BE2C (cell line): ENCODE data around the gene AGRN.
"Not testable (repeated sequence)": the region's sequence is repeated elsewhere in the genome, so short reads cannot be mapped to it uniquely, and the experiment has no call there.

Source experiments
- DNase-seq: peaks from one replicate; pipeline ENCODE4 v3.0.0-alpha.2; 2020
- H3K27me3 ChIP-seq: fragments of 250-450 bp; sonication (Bioruptor Pico); 2 replicates; pipeline ENCODE4 v1.5.1; 2020; ENCODE audit warnings: mild to moderate bottlenecking
- H3K36me3 ChIP-seq: fragments of 250-450 bp; sonication (Bioruptor Pico); 2 replicates; pipeline ENCODE4 v1.5.1; 2020; ENCODE audit warnings: mild to moderate bottlenecking
- H3K4me1 ChIP-seq: fragments of 250-450 bp; sonication (Bioruptor Pico); 2 replicates; pipeline ENCODE4 v1.5.1; 2020
- H3K4me3 ChIP-seq: 2 replicates; pipeline ENCODE4 v1.5.1; 2011; ENCODE audit warnings: low read depth, low read length
- H3K9me3 ChIP-seq: fragments of 250-450 bp; sonication (Bioruptor Pico); 2 replicates; pipeline ENCODE4 v1.5.1; 2020
- TF ChIP-seq, protein P1 (sequence below): IDR thresholded peaks from 2 replicates; pipeline ENCODE4 v1.5.1; 2012; ENCODE audit warnings: mild to moderate bottlenecking, low read depth, low read length

AGRN gene

DNA sequence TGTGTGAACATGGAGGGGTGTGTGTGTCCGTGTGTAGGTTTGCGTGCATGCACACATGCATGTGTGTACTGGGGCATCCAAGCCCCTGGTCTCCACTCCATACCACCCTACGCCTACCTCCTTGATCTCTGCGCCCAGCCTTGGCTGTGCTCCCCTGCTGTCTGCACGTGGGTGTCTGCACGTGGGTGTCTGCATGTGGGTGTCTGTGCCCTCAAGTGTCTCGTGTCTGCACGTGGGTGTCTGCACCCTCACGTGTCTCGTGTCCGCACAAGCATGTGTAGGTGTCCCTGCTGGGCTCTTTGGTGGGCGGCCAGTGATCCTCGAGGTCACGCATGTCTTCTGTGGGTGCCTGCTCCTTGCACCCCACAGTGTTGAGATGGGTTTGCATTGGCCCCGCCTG is 33.1 kb downstream of the AGRN start:
- TF ChIP-seq, protein P1, sequence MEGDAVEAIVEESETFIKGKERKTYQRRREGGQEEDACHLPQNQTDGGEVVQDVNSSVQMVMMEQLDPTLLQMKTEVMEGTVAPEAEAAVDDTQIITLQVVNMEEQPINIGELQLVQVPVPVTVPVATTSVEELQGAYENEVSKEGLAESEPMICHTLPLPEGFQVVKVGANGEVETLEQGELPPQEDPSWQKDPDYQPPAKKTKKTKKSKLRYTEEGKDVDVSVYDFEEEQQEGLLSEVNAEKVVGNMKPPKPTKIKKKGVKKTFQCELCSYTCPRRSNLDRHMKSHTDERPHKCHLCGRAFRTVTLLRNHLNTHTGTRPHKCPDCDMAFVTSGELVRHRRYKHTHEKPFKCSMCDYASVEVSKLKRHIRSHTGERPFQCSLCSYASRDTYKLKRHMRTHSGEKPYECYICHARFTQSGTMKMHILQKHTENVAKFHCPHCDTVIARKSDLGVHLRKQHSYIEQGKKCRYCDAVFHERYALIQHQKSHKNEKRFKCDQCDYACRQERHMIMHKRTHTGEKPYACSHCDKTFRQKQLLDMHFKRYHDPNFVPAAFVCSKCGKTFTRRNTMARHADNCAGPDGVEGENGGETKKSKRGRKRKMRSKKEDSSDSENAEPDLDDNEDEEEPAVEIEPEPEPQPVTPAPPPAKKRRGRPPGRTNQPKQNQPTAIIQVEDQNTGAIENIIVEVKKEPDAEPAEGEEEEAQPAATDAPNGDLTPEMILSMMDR: no peak
- Histone ChIP-seq H3K4me1 (peaks cover 6% of the 10 kb centered on the region), H3K36me3 (no peaks in the 10 kb centered on the region), H3K4me3 (no peak overlapping the region), H3K9me3 (no peaks in the 10 kb centered on the region), H3K27me3 (peaks cover 9% of the 10 kb centered on the region)
- no peak for DNase-seq

DNA sequence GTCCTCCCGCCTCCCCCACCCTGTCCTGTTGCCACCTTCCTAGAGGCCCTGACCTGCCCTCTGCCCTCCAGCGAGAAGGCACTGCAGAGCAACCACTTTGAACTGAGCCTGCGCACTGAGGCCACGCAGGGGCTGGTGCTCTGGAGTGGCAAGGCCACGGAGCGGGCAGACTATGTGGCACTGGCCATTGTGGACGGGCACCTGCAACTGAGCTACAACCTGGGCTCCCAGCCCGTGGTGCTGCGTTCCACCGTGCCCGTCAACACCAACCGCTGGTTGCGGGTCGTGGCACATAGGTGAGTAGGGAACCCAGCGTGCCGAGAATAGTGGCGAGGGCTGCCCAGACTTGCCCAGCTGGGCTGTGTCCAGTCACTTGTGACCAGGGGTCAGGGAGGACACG is 33.8 kb downstream of the AGRN start:
- no peak for DNase-seq
- TF ChIP-seq, protein P1: no peak

DNA sequence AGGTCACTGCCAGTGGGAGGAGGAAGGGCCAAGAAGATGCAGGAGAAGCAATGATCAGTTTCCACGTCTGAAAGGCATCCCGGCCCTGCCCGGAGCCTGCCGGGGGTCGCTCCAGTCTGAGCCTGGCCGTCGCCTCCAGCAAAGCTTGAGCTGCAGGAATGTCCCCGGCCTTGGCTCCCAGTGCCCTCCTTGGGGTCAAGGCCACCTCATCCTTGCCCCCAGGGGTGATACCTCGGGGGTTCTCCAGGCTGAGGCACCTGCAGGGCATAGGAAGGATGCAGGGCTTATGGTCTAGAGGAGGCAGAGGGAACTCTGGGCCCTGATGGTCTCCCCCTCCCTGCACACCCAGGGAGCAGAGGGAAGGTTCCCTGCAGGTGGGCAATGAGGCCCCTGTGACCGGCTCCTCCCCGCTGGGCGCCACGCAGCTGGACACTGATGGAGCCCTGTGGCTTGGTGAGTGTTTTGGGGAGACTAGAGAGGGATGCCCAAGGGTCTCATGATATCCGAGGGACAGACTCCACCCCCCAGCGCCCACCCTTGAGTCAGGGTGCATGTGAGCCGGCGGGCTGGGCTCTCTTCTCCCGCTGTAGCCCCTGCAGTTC is 34.3 kb downstream of the AGRN start:
- H3K4me3 ChIP-seq: no peak overlapping the region
- H3K36me3 ChIP-seq: no peaks in the 10 kb centered on the region
- H3K9me3 ChIP-seq: no peaks in the 10 kb centered on the region
- TF ChIP-seq, protein P1: no peak
- peaks cover 6% of the 10 kb centered on the region for H3K4me1 ChIP-seq
- DNase-seq: no peak
- peaks cover 20% of the 10 kb centered on the region for H3K27me3 ChIP-seq

More for the DNA sequence above, 33.8 kb downstream of the AGRN start:
- Histone ChIP-seq H3K4me3 (no peak overlapping the region), H3K9me3 (no peaks in the 10 kb centered on the region), H3K27me3 (peaks cover 16% of the 10 kb centered on the region), H3K4me1 (peaks cover 6% of the 10 kb centered on the region), H3K36me3 (no peaks in the 10 kb centered on the region)

DNA sequence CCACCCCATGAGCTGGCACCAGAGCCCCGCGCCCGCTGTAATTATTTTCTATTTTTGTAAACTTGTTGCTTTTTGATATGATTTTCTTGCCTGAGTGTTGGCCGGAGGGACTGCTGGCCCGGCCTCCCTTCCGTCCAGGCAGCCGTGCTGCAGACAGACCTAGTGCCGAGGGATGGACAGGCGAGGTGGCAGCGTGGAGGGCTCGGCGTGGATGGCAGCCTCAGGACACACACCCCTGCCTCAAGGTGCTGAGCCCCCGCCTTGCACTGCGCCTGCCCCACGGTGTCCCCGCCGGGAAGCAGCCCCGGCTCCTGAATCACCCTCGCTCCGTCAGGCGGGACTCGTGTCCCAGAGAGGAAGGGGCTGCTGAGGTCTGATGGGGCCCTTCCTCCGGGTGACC is 35.1 kb downstream of the AGRN start:
- H3K4me3 ChIP-seq: no peak overlapping the region
- no peak for DNase-seq
- H3K36me3 ChIP-seq: no peaks in the 10 kb centered on the region
- peaks cover 6% of the 10 kb centered on the region for H3K4me1 ChIP-seq
- no peaks in the 10 kb centered on the region for H3K9me3 ChIP-seq
- TF ChIP-seq, protein P1: no peak
- peaks cover 27% of the 10 kb centered on the region for H3K27me3 ChIP-seq

DNA sequence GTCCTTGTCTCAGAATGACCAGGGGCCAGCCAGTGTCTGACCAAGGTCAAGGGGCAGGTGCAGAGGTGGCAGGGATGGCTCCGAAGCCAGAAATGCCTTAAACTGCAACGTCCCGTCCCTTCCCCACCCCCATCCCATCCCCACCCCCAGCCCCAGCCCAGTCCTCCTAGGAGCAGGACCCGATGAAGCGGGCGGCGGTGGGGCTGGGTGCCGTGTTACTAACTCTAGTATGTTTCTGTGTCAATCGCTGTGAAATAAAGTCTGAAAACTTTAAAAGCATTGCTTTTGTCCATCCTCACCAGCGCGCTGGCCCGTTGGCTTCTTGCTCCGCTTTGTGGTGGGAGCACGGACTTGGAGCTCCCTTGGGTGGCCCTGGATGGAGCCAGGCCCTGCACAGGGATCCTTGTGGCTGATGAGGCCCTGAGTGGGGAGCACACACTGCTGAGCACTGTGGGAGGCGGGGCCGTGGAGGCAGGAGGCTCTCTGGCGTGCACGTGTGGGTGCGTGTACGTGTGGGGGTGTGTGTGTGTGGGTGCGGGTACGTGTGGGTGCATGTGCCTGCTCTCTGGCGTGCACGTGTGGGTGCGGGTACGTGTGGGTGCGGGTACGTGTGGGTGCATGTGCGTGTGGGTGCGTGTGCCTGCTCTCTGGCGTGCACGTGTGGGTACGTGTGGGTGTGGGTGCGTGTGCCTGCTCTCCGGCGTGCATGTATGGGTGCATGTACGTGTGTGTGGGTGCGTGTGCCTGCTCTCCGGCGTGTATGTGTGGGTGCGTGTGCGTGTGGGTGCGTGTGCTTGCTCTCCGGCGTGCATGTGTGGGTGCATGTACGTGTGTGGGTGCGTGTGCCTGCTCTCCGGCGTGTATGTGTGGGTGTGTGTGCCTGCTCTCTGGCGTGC is 36.2 kb downstream of the AGRN start:
- Histone ChIP-seq H3K27me3 (peaks cover 38% of the 10 kb centered on the region), H3K9me3 (no peaks in the 10 kb centered on the region), H3K4me1 (no peaks in the 10 kb centered on the region), H3K36me3 (no peaks in the 10 kb centered on the region), H3K4me3 (no peak overlapping the region)
- TF ChIP-seq, protein P1: no peak
- DNase-seq: no peak

DNA sequence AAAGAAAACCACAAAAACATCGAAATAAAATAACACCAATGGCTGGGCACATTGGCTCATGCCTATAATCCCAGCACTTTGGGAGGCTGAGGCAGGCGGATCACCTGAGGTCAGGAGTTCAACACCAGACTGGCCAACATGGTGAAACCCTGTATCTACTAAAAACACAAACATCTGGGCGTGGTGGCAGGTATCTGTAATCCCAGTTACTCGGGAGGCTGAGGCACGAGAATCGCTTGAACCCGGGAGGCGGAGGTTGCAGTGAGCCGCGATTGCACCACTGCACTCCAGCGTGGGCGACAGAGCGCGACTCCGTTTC is 37.8 kb downstream of the AGRN start:
- H3K36me3 ChIP-seq, H3K4me1 ChIP-seq, DNase-seq, H3K9me3 ChIP-seq, H3K4me3 ChIP-seq: not testable (repeated sequence)
- H3K27me3 ChIP-seq: peaks cover 47% of the 10 kb centered on the region
